Measurements from ENCODE around the gene RPL29.
A peak's percentile ranks its signal among the peaks of the same experiment; 100 is the strongest.
"Not testable (repeated sequence)": the region's sequence is repeated elsewhere in the genome, so short reads cannot be mapped to it uniquely, and the experiment has no call there.

Gene RPL29

DNA sequence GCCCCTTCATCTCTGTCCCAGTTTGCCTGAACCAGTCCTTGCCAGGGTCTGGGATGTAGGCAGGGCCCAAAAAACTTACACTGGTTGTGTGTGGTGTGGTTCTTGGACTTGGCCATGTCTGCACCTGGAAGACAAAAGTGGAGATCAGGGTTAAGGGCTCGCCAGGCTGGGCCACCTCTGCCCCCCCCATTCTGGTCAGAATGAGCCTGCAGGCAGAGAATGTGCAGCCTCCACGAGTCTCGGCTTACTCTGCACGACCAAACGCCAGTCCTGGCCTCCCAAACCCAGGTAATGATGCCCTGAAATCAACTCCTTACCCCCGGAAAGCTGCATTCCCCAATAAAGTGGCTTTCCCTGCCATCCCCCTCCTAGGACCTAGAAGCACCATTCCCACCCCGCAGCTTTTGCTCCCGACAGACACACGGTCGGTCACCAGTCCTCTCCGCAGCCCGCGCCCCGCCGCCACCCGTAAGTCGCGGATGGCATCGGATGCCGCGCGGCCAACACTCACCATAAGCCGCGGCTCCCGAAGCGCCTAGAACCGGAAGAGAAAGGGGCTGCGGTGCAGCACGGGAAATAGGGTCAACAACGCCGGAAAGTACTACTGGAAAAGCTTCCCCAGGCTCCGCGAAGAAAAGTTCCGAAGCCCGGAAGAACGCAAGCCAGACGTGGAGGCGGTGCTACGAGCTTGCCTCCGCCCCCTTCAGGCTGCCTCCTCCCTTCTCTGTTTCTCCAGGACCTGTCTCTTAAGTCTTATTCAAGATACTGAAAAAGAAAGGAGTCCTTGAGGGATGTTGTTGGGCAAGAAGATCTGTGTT, at the start of gene RPL29:
TSS of gene RPL29 (minus strand) at position 550 of the 818 bp plus-strand sequence. CDS start at position 116, 434 bp downstream.
- H3K4me1 ChIP-seq (ENCODE audit: control insufficient read depth, insufficient read depth, low read length), result peaks cover 8% of the 10 kb centered on the region
- H3K27ac ChIP-seq (ENCODE audit: low read depth, low read length), result peak within 1 kb of the TSS; percentile 78
- H3K9ac ChIP-seq (ENCODE audit: low read length), result peak within 1 kb of the TSS; percentile 90
- peaks cover 18% of the 10 kb centered on the region for H3K36me3 ChIP-seq (ENCODE audit: control insufficient read depth, insufficient read depth, low read length)
- H3K27me3 ChIP-seq (ENCODE audit: control insufficient read depth, insufficient read depth, low read length), result no peaks in the 10 kb centered on the region
- H3K4me3 ChIP-seq (ENCODE audit: low read length), result peak within 1 kb of the TSS; percentile 97

DNA sequence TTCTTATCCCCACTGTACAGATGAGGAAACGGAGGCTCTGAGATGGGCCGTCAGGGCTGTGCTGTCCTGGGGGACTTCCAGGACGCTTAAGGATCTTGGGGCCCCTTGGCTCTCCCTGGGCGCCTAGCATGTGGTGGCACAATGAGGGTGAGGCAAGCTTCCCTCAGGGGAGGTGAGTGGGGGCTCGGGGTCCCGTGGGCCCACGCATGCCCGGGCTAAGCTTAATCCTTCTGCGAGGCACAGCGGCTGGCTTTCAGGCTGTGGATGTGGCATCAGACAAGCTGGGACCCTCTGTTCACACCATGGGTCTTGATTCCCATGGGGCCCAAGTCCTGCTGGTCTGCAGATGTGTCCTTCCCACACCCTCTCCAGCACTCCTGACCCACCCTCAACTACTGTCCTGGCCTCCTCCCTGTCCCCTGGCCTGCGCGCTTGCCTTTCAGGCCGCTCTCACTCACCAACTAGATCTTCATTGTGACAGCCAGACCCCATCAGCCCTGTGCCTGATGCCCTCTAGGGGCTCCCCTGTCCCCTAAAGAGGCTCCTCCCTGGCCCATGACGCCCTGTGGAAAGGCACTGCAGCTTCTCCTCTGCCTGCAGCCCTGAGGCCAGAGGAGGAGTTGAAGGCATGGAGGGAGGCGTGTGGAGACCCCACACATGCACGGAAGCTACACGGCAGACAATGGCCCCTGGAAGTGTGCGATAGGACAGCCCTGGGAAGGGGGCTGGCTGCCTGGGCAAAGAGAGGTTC, 49.3 kb upstream of the RPL29 start:
- no peak overlapping the region for H3K4me3 ChIP-seq (ENCODE audit: low read length)
- no peak overlapping the region for H3K9ac ChIP-seq (ENCODE audit: low read length)
- H3K4me1 ChIP-seq (ENCODE audit: control insufficient read depth, insufficient read depth, low read length), result no peaks in the 10 kb centered on the region
- H3K27ac ChIP-seq (ENCODE audit: low read depth, low read length), result no peak overlapping the region
- peaks cover 8% of the 10 kb centered on the region for H3K36me3 ChIP-seq (ENCODE audit: control insufficient read depth, insufficient read depth, low read length)
- no peaks in the 10 kb centered on the region for H3K27me3 ChIP-seq (ENCODE audit: control insufficient read depth, insufficient read depth, low read length)

DNA sequence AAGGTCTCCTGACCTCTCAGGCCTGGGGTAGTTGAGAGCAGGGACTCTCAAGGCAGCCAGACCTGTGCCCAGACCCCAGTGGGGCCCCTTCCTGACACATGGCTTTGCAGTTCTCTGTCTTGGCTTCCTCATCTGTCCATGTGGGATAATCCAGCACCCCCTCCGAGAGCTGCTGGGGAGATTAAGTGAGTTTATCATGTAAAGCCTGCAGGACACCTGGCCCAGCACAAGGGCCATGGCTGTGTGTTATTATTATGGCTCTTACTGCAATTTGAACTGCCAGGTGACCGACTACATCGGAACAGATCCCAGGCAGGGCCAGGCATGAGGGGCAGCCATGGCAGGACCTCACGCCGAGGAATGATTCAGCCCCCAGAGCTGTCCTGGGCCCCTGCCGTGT, 48.1 kb upstream of the RPL29 start:
- Histone ChIP-seq H3K27ac (ENCODE audit: low read depth, low read length) (no peak overlapping the region), H3K4me1 (ENCODE audit: control insufficient read depth, insufficient read depth, low read length) (no peaks in the 10 kb centered on the region), H3K9ac (ENCODE audit: low read length) (no peak overlapping the region), H3K36me3 (ENCODE audit: control insufficient read depth, insufficient read depth, low read length) (no peaks in the 10 kb centered on the region), H3K27me3 (ENCODE audit: control insufficient read depth, insufficient read depth, low read length) (no peaks in the 10 kb centered on the region), H3K4me3 (ENCODE audit: low read length) (no peak overlapping the region)

DNA sequence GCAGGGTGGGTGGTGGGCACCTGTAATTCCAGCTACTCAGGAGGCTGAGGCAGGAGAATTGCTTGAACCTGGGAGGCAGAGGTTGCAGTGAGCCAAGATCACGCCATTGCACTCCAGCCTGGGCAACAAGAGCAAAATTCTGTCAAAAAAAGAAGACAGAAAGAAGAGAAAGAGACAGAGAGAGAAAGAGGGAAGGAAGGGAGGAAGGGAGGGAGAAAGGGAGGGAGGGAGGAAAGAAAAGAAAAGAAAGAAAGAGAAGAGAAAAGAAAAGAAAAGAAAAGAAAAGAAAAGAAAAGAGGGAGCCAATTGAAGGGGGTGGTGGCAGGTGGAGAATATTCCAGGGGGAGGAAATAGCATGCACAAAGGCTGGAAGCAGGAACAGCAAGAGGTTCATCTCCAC, 47.3 kb upstream of the RPL29 start:
- not testable (repeated sequence) for H3K27me3 ChIP-seq (ENCODE audit: control insufficient read depth, insufficient read depth, low read length); H3K27ac ChIP-seq (ENCODE audit: low read depth, low read length); H3K4me3 ChIP-seq (ENCODE audit: low read length); H3K4me1 ChIP-seq (ENCODE audit: control insufficient read depth, insufficient read depth, low read length); H3K9ac ChIP-seq (ENCODE audit: low read length); H3K36me3 ChIP-seq (ENCODE audit: control insufficient read depth, insufficient read depth, low read length)

DNA sequence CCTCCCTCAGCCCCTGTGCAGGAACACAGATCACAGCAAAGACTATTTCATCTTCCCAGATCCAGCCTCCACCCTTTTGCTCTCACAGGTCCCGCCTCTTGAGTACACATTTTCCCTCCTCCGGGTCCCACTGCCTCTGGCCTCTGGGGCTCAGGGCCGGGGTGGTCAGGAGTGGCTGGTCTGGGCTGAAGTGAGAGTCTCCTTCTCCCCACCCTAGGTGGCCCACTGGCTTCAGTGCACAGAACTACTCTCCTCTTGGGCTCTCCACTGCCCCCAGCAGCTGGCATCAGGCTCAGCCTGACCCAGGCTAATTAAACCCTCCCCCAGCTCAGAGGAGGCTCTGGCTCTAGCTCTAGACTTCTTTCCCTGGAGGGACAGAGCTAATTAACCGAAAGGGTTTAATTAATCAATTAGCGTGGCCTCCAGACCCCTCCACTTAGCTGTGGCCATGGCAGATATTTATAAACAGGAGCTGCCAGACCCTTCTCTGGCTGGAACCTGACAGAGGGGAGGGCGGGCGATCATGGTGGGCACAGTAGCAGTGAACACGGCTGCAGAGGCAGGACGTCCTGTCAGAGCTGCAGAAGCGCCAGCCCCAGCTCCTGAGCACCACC, 45.5 kb upstream of the RPL29 start:
- H3K36me3 ChIP-seq (ENCODE audit: control insufficient read depth, insufficient read depth, low read length), result no peaks in the 10 kb centered on the region
- no peaks in the 10 kb centered on the region for H3K4me1 ChIP-seq (ENCODE audit: control insufficient read depth, insufficient read depth, low read length)
- H3K27ac ChIP-seq (ENCODE audit: low read depth, low read length), result no peak overlapping the region
- no peak overlapping the region for H3K9ac ChIP-seq (ENCODE audit: low read length)
- H3K4me3 ChIP-seq (ENCODE audit: low read length), result no peak overlapping the region
- no peaks in the 10 kb centered on the region for H3K27me3 ChIP-seq (ENCODE audit: control insufficient read depth, insufficient read depth, low read length)

DNA sequence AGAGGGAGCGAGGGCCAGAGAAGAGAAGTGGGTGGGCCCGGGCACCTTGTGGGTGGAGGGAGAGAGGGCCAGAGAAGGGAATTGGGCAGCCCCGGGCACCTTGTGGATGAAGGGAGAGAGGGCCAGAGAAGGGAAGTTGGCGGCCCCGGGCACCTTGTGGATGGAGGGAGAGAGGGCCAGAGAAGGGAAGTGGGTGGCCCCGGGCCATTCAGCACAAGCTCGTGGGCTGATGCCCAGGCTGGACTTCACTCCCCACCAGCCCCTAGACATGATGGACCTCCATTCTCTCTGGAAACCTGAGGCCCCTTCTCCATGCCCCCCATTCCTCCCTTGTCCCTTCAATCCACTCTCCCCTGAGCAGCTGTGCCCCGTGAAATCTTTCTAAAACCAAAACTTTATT, 44.9 kb upstream of the RPL29 start:
- Histone ChIP-seq H3K9ac (ENCODE audit: low read length) (no peak overlapping the region), H3K27me3 (ENCODE audit: control insufficient read depth, insufficient read depth, low read length) (no peaks in the 10 kb centered on the region), H3K36me3 (ENCODE audit: control insufficient read depth, insufficient read depth, low read length) (no peaks in the 10 kb centered on the region), H3K27ac (ENCODE audit: low read depth, low read length) (no peak overlapping the region), H3K4me3 (ENCODE audit: low read length) (no peak overlapping the region), H3K4me1 (ENCODE audit: control insufficient read depth, insufficient read depth, low read length) (no peaks in the 10 kb centered on the region)

DNA sequence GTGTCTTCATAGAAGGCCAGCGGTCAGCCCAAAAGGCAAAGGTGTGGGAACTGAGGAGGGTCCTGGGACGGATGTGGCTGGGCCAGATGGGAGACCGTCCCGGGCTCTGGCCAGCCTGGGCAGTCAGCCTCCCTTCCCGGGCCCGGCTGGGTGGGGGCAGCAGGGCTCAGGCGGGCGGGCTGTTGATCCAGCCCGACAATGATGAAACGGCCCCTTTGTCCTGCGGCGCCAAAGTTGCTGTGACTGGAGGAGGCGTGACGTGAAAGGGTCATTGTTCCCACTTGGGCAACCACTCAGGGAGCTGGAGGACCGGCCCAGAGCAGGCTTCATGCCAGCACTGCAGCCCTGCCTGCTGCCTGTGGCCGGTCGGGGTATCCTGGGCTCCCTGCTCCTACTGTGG, 44.2 kb upstream of the RPL29 start:
- Histone ChIP-seq H3K4me1 (ENCODE audit: control insufficient read depth, insufficient read depth, low read length) (no peaks in the 10 kb centered on the region), H3K36me3 (ENCODE audit: control insufficient read depth, insufficient read depth, low read length) (no peaks in the 10 kb centered on the region), H3K9ac (ENCODE audit: low read length) (no peak overlapping the region), H3K27ac (ENCODE audit: low read depth, low read length) (no peak overlapping the region), H3K4me3 (ENCODE audit: low read length) (no peak overlapping the region), H3K27me3 (ENCODE audit: control insufficient read depth, insufficient read depth, low read length) (no peaks in the 10 kb centered on the region)

DNA sequence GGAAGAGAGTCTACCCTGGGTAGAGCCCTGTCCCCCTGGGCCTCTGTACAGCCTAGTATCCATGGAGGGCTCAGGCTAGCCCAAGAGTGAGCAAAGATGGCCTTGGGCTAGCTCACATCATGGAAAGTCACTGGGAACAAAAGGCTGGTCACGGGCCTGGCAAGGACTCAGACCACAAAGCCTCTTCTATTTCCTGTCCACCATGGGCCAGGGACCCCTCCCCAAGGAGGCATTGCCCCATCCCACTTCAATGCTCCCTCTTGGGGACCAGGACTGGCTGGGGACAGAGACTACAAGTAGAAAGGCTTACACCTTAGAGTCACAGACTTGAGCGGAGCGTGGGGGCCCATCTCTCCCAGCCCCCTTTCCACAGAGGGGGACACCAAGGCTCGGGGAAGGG, 43.7 kb upstream of the RPL29 start:
- no peaks in the 10 kb centered on the region for H3K4me1 ChIP-seq (ENCODE audit: control insufficient read depth, insufficient read depth, low read length)
- H3K27me3 ChIP-seq (ENCODE audit: control insufficient read depth, insufficient read depth, low read length), result no peaks in the 10 kb centered on the region
- H3K36me3 ChIP-seq (ENCODE audit: control insufficient read depth, insufficient read depth, low read length), result no peaks in the 10 kb centered on the region
- H3K27ac ChIP-seq (ENCODE audit: low read depth, low read length), result no peak overlapping the region
- H3K4me3 ChIP-seq (ENCODE audit: low read length), result no peak overlapping the region
- no peak overlapping the region for H3K9ac ChIP-seq (ENCODE audit: low read length)

DNA sequence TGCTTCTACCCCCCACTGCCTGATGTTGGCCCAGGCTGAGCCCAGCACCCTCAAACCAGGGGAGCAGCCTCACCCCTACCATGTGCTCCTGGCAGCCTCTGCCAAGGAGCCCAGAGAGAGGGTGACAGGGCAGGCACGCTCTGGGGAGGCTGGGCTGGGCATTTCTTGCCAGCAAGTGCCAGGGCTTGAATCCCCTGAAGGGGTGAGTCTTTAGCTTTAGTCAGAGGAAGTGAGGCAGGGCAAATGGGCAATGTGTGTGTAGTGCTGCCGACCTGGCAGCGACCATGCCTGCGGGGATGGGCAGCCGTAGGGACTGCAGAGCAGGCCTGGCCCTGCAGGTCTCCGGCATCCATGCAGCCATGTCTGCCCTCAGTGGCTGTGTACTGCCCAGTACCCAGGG, 42.5 kb upstream of the RPL29 start:
- Histone ChIP-seq H3K4me3 (ENCODE audit: low read length) (no peak overlapping the region), H3K4me1 (ENCODE audit: control insufficient read depth, insufficient read depth, low read length) (no peaks in the 10 kb centered on the region), H3K27ac (ENCODE audit: low read depth, low read length) (no peak overlapping the region), H3K9ac (ENCODE audit: low read length) (no peak overlapping the region), H3K27me3 (ENCODE audit: control insufficient read depth, insufficient read depth, low read length) (no peaks in the 10 kb centered on the region), H3K36me3 (ENCODE audit: control insufficient read depth, insufficient read depth, low read length) (no peaks in the 10 kb centered on the region)

DNA sequence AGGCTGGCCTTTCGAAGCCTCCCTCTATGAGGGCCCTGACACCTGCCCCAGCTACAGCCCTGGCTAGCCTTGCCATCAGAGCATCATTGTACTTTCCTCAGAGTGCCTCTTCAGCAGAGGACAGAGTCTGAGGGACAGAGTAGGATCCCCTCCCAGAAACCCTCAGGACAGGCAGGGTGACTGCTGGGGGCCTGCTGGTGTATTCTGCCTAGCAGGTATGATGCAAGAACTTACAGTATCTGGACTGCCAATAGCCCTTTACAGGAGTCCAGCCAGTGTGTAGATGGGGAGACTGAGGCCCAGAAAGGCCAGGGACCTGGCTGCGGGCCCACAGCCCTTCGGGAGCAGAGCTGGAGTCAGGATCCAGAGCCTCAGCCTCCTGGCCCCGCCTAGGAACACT, 41.6 kb upstream of the RPL29 start:
- no peaks in the 10 kb centered on the region for H3K4me1 ChIP-seq (ENCODE audit: control insufficient read depth, insufficient read depth, low read length)

DNA sequence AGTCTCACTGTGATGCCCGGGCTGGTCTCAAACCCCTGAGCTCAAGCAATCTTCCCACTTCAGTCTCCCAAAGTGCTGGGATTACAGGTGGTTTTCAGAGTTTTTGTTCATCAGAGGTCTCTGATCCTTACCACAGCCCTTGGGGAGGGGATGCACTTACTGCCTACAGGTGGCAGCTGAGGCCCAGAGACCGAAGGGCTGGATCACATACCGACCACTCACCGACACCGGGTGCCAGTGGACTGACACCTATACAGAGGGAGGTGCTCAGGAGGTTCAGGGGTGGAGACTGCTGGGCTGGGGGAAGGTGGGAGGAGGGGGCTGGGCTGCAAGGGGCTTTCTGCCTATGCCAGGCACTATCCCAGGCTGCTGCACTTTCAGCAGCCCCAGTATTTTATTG, 41.1 kb upstream of the RPL29 start:
- Histone ChIP-seq H3K4me1 (ENCODE audit: control insufficient read depth, insufficient read depth, low read length) (no peaks in the 10 kb centered on the region), H3K9ac (ENCODE audit: low read length) (no peak overlapping the region), H3K4me3 (ENCODE audit: low read length) (no peak overlapping the region), H3K36me3 (ENCODE audit: control insufficient read depth, insufficient read depth, low read length) (no peaks in the 10 kb centered on the region), H3K27ac (ENCODE audit: low read depth, low read length) (no peak overlapping the region), H3K27me3 (ENCODE audit: control insufficient read depth, insufficient read depth, low read length) (no peaks in the 10 kb centered on the region)

More for the DNA sequence above, 41.6 kb upstream of the RPL29 start:
- Histone ChIP-seq H3K27me3 (ENCODE audit: control insufficient read depth, insufficient read depth, low read length) (no peaks in the 10 kb centered on the region), H3K36me3 (ENCODE audit: control insufficient read depth, insufficient read depth, low read length) (no peaks in the 10 kb centered on the region), H3K27ac (ENCODE audit: low read depth, low read length) (no peak overlapping the region), H3K9ac (ENCODE audit: low read length) (no peak overlapping the region), H3K4me3 (ENCODE audit: low read length) (no peak overlapping the region)

DNA sequence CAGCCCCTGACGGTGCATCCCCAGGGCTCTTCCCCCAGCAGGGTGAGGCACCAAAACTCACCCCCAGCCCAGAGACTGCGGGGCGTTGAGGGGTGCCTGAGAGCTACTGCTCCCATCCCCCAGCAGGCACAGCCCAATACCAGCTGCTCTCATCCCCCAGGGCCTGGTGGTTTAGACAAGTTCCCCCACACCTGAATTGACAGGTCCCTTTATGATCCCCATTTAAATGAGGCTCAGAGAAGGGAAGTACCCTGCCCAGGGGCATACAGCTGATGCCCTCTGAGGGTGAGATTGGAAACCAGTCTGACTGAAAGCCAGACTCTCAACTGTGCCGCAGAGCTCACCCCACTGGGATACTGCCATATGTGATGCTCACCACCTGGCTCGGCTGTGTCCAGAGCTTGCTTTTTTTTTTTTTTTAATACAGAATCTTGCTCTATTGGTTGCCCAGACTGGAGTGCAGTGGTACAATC, 40.6 kb upstream of the RPL29 start:
- Histone ChIP-seq H3K4me3 (ENCODE audit: low read length) (no peak overlapping the region), H3K9ac (ENCODE audit: low read length) (no peak overlapping the region), H3K27ac (ENCODE audit: low read depth, low read length) (no peak overlapping the region), H3K27me3 (ENCODE audit: control insufficient read depth, insufficient read depth, low read length) (no peaks in the 10 kb centered on the region), H3K36me3 (ENCODE audit: control insufficient read depth, insufficient read depth, low read length) (no peaks in the 10 kb centered on the region), H3K4me1 (ENCODE audit: control insufficient read depth, insufficient read depth, low read length) (no peaks in the 10 kb centered on the region)
